GDM1 (cell line): ENCODE measurements around the gene SAMD4B.

Source experiments
- DNase-seq: peaks from one replicate; lab custom pipeline; 2025; lab: John Stamatoyannopoulos, UW

SAMD4B gene

DNA sequence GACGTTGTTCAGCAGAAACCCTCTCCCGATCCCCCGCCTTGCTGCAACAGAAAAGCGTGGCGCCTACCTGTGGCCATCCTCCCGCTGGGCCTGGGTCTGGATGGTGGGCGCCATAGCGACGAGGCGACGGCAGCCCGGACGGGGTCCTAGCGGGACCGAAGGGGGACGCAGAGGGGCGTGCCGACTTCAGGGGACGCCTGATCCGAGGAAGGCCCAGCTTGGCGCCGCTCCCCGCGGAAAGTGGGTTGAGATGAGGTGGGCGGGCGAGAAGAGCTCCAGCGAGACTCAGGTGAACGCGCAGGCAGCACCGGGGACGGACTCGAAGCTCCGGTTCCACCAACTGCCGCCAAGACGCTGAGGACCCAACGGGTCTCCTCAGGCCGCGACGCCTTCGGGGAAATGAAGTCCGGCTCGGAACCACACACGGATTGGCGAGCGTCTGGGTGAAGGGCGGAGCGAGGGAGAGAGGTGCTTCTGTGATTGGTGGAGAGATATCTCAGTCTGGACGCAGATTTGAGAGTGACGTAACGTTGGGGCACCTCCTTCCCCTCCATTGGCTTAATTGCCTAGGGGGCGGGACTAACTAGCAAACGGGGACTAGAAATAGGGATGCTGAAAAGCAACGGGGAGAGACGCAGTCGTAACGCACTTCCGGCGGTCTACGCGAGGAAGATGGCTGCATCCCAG, 48.7 kb downstream of the SAMD4B start, which contains the start of the genes MED29 and PAF1:
TSS of gene MED29 (plus strand) at position 628 of the 687 bp plus-strand sequence. CDS start at position 673, 45 bp downstream.
TSS of gene PAF1 (minus strand) at position 356 of the 687 bp plus-strand sequence. CDS start at position 114, 242 bp downstream.
- DNase-seq, result peak; percentile 99

GRCh38 chr19:39397360-39398296, 55.4 kb downstream of the SAMD4B start:
- peak; percentile 84 for DNase-seq

DNA sequence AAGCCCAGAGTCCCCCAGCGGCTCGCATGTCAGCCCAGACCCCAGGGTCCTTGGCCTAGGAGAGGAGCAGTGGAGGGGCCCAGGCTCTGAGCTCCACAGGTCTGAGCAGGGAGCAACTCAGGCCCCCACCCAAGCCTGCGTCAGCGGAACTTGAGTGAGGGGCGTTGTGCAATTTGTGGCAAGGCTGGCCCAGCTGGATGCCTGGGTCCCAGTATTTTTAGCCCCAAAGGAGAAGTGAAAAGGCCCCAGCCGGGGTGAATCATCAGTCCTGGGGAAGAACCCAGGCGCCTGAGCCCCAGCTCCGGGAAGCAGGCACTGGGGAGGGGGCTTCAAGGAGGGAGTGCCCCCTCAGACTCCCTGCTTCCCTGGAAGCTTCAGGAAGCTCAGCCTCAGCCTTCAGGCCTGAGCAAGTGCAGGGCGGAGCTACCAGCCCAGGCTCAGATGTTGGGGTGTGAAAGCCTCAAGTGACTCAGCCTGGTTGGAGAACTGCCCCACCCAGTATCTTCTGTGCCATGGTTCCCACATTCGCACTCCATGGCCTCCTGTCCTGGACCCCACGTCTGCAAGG, 56.2 kb downstream of the SAMD4B start:
- no peak for DNase-seq

- DNase-seq, result no peak
Observed at GRCh38 chr19:39399668-39400050, 57.4 kb downstream of the SAMD4B start.

GRCh38 chr19:39400061-39400460, 57.8 kb downstream of the SAMD4B start:
- no peak for DNase-seq

DNA sequence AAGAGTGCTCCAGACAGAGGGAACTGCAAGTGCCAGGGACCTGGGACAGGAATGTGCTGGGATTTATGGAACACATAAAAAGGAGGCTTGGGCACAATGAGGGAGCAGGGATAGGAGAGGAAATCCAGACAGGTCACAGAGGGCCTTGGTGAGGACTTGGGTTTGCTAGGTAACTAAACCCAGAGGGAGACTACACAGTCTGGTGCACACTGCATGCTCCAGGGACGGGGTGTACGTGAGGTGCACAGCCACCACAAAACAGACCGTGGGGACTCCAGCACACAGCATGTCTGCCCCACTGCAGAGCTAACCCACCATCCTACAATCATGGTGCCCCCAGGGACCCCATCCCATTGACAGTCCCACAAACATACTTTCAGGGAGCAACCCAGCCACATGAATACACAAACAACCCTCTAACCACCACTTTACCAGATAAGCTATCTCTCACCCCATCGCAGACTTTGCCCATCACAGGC, 58.9 kb downstream of the SAMD4B start:
- no peak for DNase-seq

DNA sequence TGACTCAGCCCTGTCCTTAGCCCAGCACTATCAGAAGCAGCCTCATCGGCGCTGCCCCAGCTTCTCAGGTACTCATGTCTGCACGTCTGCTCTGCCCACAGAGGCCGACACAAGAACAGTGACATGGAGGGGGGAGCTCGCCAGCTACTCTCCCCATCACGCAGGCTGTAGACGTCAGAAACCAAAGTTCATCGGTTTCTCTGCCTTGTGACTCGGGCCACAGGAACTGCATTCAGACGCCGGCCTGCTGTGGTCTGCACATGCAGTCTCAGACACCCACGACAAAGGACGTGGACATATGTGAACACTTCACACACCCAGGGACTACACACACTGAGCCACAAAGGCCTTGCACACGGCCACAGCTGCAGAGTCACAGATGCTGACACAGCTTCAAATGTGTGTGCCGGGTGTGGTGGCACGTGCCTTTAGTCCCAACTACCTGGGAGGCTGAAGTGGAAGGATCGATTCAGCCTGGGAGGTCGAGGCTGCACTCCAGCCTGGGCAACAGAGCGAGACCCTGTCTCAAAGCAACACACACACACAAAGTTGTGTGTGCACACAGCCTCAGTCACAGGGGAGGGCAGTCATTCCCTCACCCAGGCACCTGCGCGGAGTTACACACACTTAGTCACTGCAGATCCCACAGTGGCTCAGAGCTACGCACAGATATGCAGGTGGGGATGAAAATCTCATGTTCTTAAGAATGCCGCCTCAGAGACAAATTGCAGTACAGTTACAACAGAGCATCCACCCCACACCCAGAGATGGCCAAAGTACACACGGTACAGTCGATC, 59.5 kb downstream of the SAMD4B start:
- DNase-seq, result no peak

GRCh38 chr19:39402346-39403300, 60.4 kb downstream of the SAMD4B start:
- peak; percentile 94 for DNase-seq

- DNase-seq, result peak; percentile 93
Observed at GRCh38 chr19:39403331-39404312, 61.4 kb downstream of the SAMD4B start.

- no peak for DNase-seq
Observed at GRCh38 chr19:39405261-39405957, 63.2 kb downstream of the SAMD4B start.

DNA sequence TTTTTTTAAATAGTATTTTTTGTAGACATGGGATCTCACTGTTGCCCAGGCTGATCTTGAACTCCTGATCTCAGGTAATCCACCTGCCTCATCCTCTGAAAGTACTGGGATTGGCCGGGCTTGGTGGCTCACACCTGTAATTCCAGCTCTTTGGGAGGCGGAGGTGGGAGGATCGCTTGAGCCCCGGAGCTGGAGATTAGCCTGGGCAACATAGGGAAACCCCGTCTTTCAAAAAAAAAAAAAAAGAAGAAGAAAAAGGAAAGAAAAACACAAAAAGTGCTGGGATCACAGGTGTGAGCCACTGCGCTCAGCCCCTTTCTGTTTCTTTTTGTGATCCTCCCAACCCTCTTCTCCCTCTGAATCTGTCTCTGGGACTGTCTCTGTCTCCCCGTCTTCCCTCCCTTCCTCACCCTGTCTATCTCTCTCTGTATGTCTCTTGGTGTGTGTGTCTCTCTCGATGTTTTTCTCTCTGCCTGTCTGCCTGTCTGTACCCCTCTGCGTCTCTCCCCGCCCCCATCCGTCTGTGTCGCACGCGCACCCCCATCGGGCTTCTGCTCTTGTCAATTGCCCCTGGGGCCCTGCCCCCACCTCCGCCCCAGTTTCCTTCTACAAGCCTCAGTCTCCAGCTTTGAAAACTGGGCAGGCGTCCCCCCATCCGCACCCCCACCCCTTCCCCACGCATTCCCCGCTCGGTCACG, 63.9 kb downstream of the SAMD4B start:
- peak; percentile 64 for DNase-seq

- peak; percentile 65 for DNase-seq
Observed at GRCh38 chr19:39406656-39407409, 64.6 kb downstream of the SAMD4B start, which contains the start of gene ZFP36. Gene ZFP36, plus strand, starts transcription at chr19:39406847. Its CDS starts 58 bp downstream, at chr19:39406905.

DNA sequence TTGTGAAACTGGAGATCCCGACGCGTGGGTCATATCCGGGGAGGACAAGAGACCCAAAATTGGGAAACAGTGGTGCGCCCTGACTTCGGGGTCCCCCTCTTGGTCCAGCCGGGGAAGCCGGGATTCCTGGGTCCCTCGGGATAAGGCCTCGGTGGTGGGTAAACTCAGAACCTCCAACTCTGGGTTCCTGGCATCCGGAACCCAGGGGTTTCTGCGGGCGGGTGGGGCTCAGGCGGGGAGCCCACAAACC, 65.1 kb downstream of the SAMD4B start:
- DNase-seq, result no peak

GRCh38 chr19:39407660-39408391, 65.6 kb downstream of the SAMD4B start:
- DNase-seq, result no peak

DNA sequence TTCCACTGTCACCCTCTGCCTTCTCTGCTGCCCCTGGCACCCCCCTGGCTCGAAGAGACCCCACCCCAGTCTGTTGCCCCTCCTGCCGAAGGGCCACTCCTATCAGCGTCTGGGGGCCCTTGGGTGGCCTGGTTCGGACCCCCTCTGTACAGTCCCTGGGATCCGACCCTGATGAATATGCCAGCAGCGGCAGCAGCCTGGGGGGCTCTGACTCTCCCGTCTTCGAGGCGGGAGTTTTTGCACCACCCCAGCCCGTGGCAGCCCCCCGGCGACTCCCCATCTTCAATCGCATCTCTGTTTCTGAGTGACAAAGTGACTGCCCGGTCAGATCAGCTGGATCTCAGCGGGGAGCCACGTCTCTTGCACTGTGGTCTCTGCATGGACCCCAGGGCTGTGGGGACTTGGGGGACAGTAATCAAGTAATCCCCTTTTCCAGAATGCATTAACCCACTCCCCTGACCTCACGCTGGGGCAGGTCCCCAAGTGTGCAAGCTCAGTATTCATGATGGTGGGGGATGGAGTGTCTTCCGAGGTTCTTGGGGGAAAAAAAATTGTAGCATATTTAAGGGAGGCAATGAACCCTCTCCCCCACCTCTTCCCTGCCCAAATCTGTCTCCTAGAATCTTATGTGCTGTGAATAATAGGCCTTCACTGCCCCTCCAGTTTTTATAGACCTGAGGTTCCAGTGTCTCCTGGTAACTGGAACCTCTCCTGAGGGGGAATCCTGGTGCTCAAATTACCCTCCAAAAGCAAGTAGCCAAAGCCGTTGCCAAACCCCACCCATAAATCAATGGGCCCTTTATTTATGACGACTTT, 66.4 kb downstream of the SAMD4B start:
- no peak for DNase-seq
